Activated naive CD4-positive, alpha-beta T cell treated with anti-CD3 and anti-CD28 coated beads, Interleukin-2, amount 10 ng/mL, durations not matched to agents 7 days and 5 days (primary cell): ENCODE data around the gene CTCF.

Experiments
- CTCF ChIA-PET: fragments of 350-600 bp; sonication (Branson Sonifier 250); formaldehyde crosslinking; loops from one replicate; lab custom pipeline; 2021; ENCODE audit warnings: antibody characterized with exemption; lab: Charles Lee
- DNase-seq: peaks from one replicate; pipeline ENCODE4 v3.0.0-alpha.2; 2020
- H3K27ac Mint-ChIP-seq: one replicate; pipeline ENCODE4 v1.8.0; 2021; ENCODE audit warnings: mild to moderate bottlenecking, moderate library complexity, mixed read lengths
- H3K27me3 Mint-ChIP-seq: one replicate; pipeline ENCODE4 v1.8.0; 2021; ENCODE audit warnings: mild to moderate bottlenecking, mixed read lengths
- H3K36me3 Mint-ChIP-seq: one replicate; pipeline ENCODE4 v1.8.0; 2021; ENCODE audit warnings: mixed read lengths
- H3K4me1 Mint-ChIP-seq: one replicate; pipeline ENCODE4 v1.8.0; 2021; ENCODE audit warnings: mixed read lengths
- H3K4me3 Mint-ChIP-seq: one replicate; pipeline ENCODE4 v1.8.0; 2021; ENCODE audit warnings: mild to moderate bottlenecking, moderate library complexity, mixed read lengths
- H3K9me3 Mint-ChIP-seq: one replicate; pipeline ENCODE4 v1.8.0; 2021; ENCODE audit warnings: mixed read lengths

Gene CTCF

DNA sequence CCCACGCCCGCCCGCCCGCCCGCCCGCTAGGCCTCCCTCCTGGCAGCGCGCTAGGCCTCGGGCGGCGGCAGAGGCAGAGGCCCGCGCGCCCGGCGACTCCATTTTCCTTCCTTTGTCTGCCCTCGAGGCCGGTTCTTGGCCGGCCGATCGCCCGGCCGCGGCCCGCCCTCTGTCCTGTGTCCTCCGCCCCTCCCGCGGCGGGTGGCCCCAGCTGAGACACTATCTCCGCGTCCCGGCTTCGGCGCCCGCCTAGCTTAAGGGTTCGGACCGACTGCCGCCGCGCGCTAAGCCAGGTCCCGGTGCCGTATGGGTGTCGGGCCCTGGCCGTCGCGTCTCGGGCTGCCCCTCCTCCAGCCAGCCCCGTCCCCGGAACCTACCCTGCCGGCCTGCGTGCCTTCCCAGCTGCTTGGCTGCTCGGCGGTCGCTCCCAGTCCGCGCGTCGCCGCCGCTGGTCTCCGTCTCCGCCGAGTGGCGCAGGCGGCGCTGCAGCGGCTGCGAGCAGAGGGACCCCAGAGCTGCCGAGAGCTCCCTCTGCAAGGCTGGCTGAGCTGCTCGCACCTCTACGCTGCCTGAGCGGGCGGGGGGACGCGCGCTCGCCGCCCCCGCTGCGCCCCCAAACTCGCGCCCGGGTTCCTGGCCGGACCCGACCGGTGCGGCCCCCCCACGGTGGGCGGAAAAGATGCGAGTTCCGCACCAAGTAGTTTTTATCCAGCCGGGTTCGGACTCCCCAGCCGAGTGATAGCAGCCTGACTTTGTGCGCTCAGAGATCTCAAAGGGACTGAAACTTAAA, 787 bp downstream of the CTCF start:
- Mint-ChIP-seq H3K27me3 (no peaks in the 10 kb centered on the region), H3K4me1 (peaks cover 55% of the 10 kb centered on the region)
- CTCF ChIA-PET, result interaction anchor here (0.8 to 7.8 kb wide), 15 partner anchors 9 to 108 kb away, joined by 3 to 171 read pairs (median 4); partner anchors contain the start of genes ACD and CARMIL2

GRCh38 chr16:67563708-67564468, 1.6 kb downstream of the CTCF start:
- Mint-ChIP-seq H3K27me3 (no peaks in the 10 kb centered on the region), H3K27ac (peak overlapping the region; percentile 97), H3K36me3 (peaks cover 21% of the 10 kb centered on the region), H3K9me3 (no peaks in the 10 kb centered on the region), H3K4me1 (peaks cover 58% of the 10 kb centered on the region), H3K4me3 (peak overlapping the region; percentile 89)
- DNase-seq, result peak; percentile 54
- CTCF ChIA-PET, result interaction anchor here (0.7 to 7.8 kb wide), 13 partner anchors 12 to 104 kb away, joined by 3 to 171 read pairs (median 4); partner anchors contain the start of genes ACD and CARMIL2

More for the DNA sequence above, 787 bp downstream of the CTCF start:
- Mint-ChIP-seq H3K27ac (peak overlapping the region; percentile 97), H3K9me3 (no peaks in the 10 kb centered on the region), H3K36me3 (peaks cover 21% of the 10 kb centered on the region), H3K4me3 (peak overlapping the region; percentile 89)
- DNase-seq, result peak; percentile 70

GRCh38 chr16:67565470-67566100, 3.3 kb downstream of the CTCF start:
- H3K27me3 Mint-ChIP-seq, result no peaks in the 10 kb centered on the region

GRCh38 chr16:67571464-67571863, 9.1 kb downstream of the CTCF start:
- CTCF ChIA-PET, result interaction anchor here (0.7 to 1.1 kb wide), 2 partner anchors 21 to 73 kb away, joined by 3 read pairs; partner anchors contain the start of gene CARMIL2
- H3K36me3 Mint-ChIP-seq, result peaks cover 39% of the 10 kb centered on the region
- no peak for DNase-seq
- H3K27me3 Mint-ChIP-seq, result no peaks in the 10 kb centered on the region
- no peak overlapping the region for H3K4me3 Mint-ChIP-seq
- no peaks in the 10 kb centered on the region for H3K9me3 Mint-ChIP-seq
- peaks cover 13% of the 10 kb centered on the region for H3K4me1 Mint-ChIP-seq
- H3K27ac Mint-ChIP-seq, result no peak overlapping the region

More at GRCh38 chr16:67565470-67566100, 3.3 kb downstream of the CTCF start:
- DNase-seq, result no peak
- Mint-ChIP-seq H3K36me3 (peaks cover 12% of the 10 kb centered on the region), H3K4me3 (peak overlapping the region; percentile 89), H3K27ac (peak overlapping the region; percentile 72), H3K4me1 (peaks cover 45% of the 10 kb centered on the region), H3K9me3 (no peaks in the 10 kb centered on the region)
- CTCF ChIA-PET, result interaction anchor here (7.8 kb wide), 1 partner anchor 18 kb away, joined by 171 read pairs; no protein-coding TSS in a partner anchor

- peaks cover 11% of the 10 kb centered on the region for H3K4me1 Mint-ChIP-seq
- DNase-seq, result no peak
Observed at GRCh38 chr16:67571981-67572431, 9.7 kb downstream of the CTCF start.

DNA sequence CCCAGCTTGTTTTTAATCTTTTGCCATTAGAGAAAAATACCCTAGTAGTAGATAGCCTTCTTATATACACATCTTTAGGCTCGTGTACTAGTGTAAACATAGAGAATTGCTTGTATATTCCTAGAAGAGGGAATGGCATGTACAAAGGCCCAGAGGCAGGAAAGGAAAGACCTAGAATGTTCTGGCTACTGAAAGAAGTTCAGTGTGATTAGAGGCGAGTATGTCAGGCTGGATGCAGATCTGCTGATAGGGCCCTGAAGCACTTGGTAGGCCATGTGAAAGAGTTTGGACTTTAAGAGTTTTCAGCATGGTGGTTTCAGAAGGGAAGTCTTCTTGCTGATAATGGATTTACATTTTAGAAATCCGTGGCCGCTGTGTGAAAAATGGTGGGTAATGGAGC, 17.4 kb downstream of the CTCF start:
- peaks cover 6% of the 10 kb centered on the region for H3K4me1 Mint-ChIP-seq
- CTCF ChIA-PET, result no interaction called here
- H3K27ac Mint-ChIP-seq, result peak overlapping the region; percentile 1
- no peaks in the 10 kb centered on the region for H3K9me3 Mint-ChIP-seq
- no peak for DNase-seq
- peaks cover 30% of the 10 kb centered on the region for H3K36me3 Mint-ChIP-seq
- no peak overlapping the region for H3K4me3 Mint-ChIP-seq
- no peaks in the 10 kb centered on the region for H3K27me3 Mint-ChIP-seq

More at GRCh38 chr16:67571981-67572431, 9.7 kb downstream of the CTCF start:
- Mint-ChIP-seq H3K36me3 (peaks cover 43% of the 10 kb centered on the region), H3K4me3 (no peak overlapping the region), H3K27ac (no peak overlapping the region), H3K27me3 (no peaks in the 10 kb centered on the region), H3K9me3 (no peaks in the 10 kb centered on the region)
- CTCF ChIA-PET, result no interaction called here

- H3K4me3 Mint-ChIP-seq, result no peak overlapping the region
- no peaks in the 10 kb centered on the region for H3K27me3 Mint-ChIP-seq
- no peaks in the 10 kb centered on the region for H3K9me3 Mint-ChIP-seq
- CTCF ChIA-PET, result no interaction called here
- no peak overlapping the region for H3K27ac Mint-ChIP-seq
- H3K4me1 Mint-ChIP-seq, result peaks cover 6% of the 10 kb centered on the region
- peaks cover 26% of the 10 kb centered on the region for H3K36me3 Mint-ChIP-seq
- no peak for DNase-seq
Observed at GRCh38 chr16:67580202-67580601, 17.9 kb downstream of the CTCF start.

GRCh38 chr16:67593288-67593687, 31.0 kb downstream of the CTCF start:
- Mint-ChIP-seq H3K27ac (no peak overlapping the region), H3K9me3 (no peaks in the 10 kb centered on the region), H3K27me3 (no peaks in the 10 kb centered on the region), H3K36me3 (peaks cover 9% of the 10 kb centered on the region), H3K4me1 (peaks cover 18% of the 10 kb centered on the region), H3K4me3 (no peak overlapping the region)
- no peak for DNase-seq
- CTCF ChIA-PET, result interaction anchor here (0.6 kb wide), 1 partner anchor 626 kb away, joined by 4 read pairs; no protein-coding TSS in a partner anchor

GRCh38 chr16:67593701-67594100, 31.4 kb downstream of the CTCF start:
- Mint-ChIP-seq H3K36me3 (peaks cover 8% of the 10 kb centered on the region), H3K27me3 (no peaks in the 10 kb centered on the region), H3K4me3 (no peak overlapping the region), H3K4me1 (peaks cover 18% of the 10 kb centered on the region), H3K9me3 (no peaks in the 10 kb centered on the region), H3K27ac (no peak overlapping the region)
- DNase-seq, result no peak
- CTCF ChIA-PET, result interaction anchor here (0.6 kb wide), 1 partner anchor 626 kb away, joined by 4 read pairs; no protein-coding TSS in a partner anchor

GRCh38 chr16:67594256-67594915, 32.1 kb downstream of the CTCF start:
- CTCF ChIA-PET, result interaction anchor here (0.7 to 1.1 kb wide), 2 partner anchors 32 to 47 kb away, joined by 3 read pairs; partner anchors contain the start of gene CTCF
- Mint-ChIP-seq H3K27me3 (no peaks in the 10 kb centered on the region), H3K27ac (no peak overlapping the region), H3K36me3 (peaks cover 7% of the 10 kb centered on the region), H3K4me3 (no peak overlapping the region), H3K9me3 (no peaks in the 10 kb centered on the region), H3K4me1 (peaks cover 20% of the 10 kb centered on the region)
- DNase-seq, result no peak

GRCh38 chr16:67594956-67595355, 32.6 kb downstream of the CTCF start:
- H3K36me3 Mint-ChIP-seq, result peaks cover 4% of the 10 kb centered on the region
- CTCF ChIA-PET, result interaction anchor here (0.6 to 1.2 kb wide), 4 partner anchors 18 to 109 kb away, joined by 3 to 6 read pairs (median 3); partner anchors contain the start of gene CTCF
- DNase-seq, result no peak
- H3K4me1 Mint-ChIP-seq, result peaks cover 23% of the 10 kb centered on the region
- H3K27me3 Mint-ChIP-seq, result no peaks in the 10 kb centered on the region
- no peaks in the 10 kb centered on the region for H3K9me3 Mint-ChIP-seq
- H3K4me3 Mint-ChIP-seq, result no peak overlapping the region
- no peak overlapping the region for H3K27ac Mint-ChIP-seq

GRCh38 chr16:67598527-67598926, 36.2 kb downstream of the CTCF start:
- Mint-ChIP-seq H3K9me3 (no peaks in the 10 kb centered on the region), H3K4me3 (no peak overlapping the region), H3K27ac (no peak overlapping the region), H3K4me1 (peaks cover 25% of the 10 kb centered on the region), H3K36me3 (peaks cover 2% of the 10 kb centered on the region), H3K27me3 (no peaks in the 10 kb centered on the region)
- no peak for DNase-seq
- CTCF ChIA-PET, result no interaction called here

DNA sequence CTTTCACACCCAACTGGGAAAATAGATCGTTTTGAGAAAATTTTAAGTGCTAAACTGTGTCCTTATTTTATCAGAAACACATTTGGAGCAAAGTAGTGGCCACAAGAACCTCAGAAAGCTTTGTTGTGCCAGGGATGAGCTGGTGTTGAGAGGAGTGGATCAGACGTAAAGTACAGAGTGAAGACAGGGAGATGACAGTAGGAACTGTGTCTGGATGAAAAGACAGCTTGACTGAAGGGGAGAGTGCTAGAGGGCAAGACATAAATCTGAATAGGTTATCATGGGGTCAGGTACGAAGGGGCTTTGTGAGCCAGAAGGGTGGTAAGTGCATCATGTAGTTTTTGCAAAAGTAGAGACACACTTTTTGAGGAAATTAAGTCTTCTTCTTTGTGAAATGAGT, 43.3 kb downstream of the CTCF start:
- Mint-ChIP-seq H3K4me1 (peaks cover 5% of the 10 kb centered on the region), H3K4me3 (no peak overlapping the region), H3K9me3 (no peaks in the 10 kb centered on the region), H3K36me3 (peaks cover 2% of the 10 kb centered on the region), H3K27me3 (no peaks in the 10 kb centered on the region), H3K27ac (no peak overlapping the region)
- no peak for DNase-seq
- CTCF ChIA-PET, result no interaction called here
